ENCODE results near the gene OPN5.

Gene OPN5

DNA sequence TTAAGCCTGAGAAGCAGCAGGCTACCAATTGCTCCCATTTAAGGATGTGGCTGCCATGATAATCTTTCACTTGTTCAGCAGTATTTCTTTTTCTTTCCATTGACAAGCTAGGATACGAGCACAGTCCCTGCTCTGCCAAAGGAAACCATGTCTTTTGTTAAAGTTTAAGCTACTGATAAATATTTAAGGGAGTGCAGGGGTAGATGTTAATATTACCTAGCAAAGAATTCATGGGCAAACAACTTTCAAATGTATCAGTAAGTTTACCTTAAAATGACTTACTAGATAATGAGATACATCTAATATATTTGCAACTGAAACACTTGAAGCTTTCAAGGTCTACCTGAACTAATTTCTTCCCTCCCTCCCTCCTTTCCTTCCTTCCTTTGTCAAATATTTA lies 77.3 kb downstream of the OPN5 start:
- no peak for DNase-seq
- no peak for TF ChIP-seq GATA1 (IDR thresholded peaks at IDR 0.05; ENCODE audit: low read depth, low read length)
- no peak for TF ChIP-seq POLR2A (IDR thresholded peaks at IDR 0.05; ENCODE audit: low read length)

DNA sequence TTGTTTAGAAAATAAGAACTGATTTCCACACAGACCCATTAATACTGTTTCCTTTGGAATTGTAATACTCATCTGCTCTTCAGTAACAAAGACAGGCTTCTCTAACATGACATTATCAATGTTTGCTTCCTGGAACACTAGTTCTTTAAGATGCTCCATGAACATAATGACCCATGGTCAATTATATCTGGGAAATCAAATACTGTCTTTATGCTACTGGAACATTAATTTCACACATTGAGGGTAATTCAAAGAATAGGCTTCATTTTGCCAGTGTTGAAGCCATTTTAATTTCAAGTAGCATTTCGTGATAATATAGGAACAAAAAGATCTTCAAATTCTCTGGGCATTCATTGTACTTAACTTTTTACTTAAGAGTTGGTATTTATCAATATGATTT lies 80.9 kb downstream of the OPN5 start:
- TF ChIP-seq POLR2A (IDR thresholded peaks at IDR 0.05; ENCODE audit: low read length) (no peak), GATA1 (IDR thresholded peaks at IDR 0.05; ENCODE audit: low read depth, low read length) (no peak)
- DNase-seq, result no peak

DNA sequence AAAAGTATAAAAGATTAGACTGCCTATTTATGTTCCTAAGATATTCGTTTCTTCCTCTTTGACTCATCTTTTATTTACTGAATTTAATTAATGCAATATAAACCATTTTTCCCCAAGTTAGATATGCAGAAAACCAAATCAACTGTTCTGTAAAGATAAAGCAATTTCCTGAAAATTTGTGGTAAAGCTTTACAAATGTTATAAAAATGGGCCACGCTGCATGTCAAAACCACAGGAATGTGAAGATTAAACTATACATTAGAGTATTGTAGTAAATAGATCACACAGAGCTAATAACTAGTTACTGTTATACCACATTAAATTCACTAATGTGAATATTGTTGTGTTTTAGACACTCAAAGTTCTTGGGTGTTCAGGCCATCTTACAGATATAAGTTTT lies 83.4 kb downstream of the OPN5 start:
- TF ChIP-seq POLR2A (IDR thresholded peaks at IDR 0.05; ENCODE audit: low read length) (no peak), GATA1 (IDR thresholded peaks at IDR 0.05; ENCODE audit: low read depth, low read length) (no peak)
- DNase-seq, result no peak

DNA sequence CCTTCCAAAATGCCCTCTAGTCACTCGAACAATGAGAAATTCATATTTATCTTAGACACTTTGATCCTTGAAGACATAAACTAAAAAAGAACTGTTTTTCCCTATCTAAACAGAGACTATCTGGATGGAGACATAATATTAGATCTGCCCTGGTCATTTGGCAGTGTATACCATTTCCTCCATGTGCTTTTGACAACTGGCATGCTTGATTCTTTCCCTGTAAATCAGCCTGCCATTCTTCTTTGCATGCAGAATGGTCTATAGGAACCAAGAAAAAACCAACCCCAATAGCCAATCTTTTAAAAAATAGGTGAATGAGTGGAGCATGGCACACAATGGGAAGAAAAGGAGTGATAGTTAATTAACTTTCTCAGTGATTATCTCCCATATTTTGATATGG lies 93.8 kb downstream of the OPN5 start:
- no peak for TF ChIP-seq GATA1 (IDR thresholded peaks at IDR 0.05; ENCODE audit: low read depth, low read length)
- TF ChIP-seq POLR2A (IDR thresholded peaks at IDR 0.05; ENCODE audit: low read length), result no peak
- DNase-seq, result no peak

Measured in erythroblast (primary cell).